IPS DF 4.7 (cell line): ENCODE data around the gene LPCAT1.
"Not testable (repeated sequence)": the region's sequence is repeated elsewhere in the genome, so short reads cannot be mapped to it uniquely, and the experiment has no call there.

Experiments used
- DNase-seq: peaks from one replicate; pipeline ENCODE4 v3.0.0-alpha.2; 2013; ENCODE audit warnings: low spot score; ENCODE audit errors: extremely low read depth

Gene LPCAT1

DNA sequence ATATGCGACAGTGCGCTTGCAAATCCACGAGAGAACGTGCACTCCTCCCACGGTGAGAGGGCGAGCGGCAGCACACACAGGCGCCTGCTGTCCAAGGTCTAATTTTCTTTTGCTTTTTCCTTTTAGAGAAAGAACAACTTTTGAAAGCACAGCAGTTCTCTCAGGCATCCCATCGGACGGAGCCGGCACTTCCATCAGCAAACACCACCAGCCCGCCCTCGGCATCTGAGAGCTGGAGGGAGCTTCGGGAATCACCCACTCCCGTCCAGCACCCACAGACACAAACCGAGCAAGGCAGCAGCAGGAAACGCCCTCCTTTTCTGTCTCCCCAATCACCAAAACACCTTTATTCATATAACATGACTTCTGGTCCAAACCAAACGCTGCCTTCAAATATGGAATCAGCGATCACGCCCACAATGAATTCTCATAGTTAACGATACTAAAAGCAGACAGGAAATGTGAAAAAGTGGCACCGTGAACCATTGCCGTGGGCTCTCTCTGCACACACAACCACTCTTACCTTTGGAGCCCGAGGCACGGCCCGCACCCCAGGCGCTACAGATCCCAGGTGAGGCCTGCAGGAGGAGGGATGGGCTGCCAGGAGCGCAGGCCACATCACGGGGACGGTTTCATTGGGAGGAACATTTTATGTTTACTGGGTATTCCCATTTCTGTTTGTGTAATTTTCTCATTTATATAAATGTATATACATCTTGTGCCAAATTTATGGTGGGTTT is 14.2 kb downstream of the LPCAT1 start:
- no peak for DNase-seq

- no peak for DNase-seq
Measured at GRCh38 chr5:1508659-1509290, 15.0 kb downstream of the LPCAT1 start.

DNA sequence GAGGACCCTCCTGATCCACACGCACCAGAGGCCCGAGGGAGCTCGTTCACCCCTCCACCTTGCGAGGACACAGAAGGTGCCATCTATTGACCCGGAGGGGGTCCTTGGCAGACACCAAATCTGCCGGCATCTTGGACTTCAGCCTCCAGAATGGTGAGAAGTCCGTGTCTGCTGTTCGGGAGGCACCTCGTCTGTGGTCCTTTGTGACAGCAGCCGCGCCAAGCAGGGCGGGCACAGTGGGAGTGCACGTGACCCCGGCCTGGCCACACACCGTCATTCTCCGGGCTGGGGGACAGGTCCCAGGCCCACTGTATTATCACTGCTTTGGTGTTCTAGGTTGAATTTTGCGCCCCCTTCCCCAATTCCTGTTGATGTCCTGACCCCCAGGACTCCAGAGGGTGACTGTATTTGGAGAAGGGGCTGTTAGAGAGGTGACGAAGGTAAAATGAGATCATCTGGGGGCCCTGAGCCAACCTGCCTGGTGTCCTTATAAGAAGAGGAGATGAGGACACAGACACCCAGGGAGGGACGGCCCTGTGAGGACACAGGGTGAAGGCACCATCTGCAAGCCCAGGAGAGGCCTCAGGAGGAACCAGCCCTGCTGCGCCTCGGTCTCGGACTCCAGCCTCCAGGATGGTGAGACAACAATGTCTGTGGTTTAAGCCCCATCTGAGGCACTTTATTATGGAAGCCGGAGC is 15.7 kb downstream of the LPCAT1 start:
- DNase-seq, result no peak

GRCh38 chr5:1507457-1507856 is 16.3 kb downstream of the LPCAT1 start:
- no peak for DNase-seq

DNA sequence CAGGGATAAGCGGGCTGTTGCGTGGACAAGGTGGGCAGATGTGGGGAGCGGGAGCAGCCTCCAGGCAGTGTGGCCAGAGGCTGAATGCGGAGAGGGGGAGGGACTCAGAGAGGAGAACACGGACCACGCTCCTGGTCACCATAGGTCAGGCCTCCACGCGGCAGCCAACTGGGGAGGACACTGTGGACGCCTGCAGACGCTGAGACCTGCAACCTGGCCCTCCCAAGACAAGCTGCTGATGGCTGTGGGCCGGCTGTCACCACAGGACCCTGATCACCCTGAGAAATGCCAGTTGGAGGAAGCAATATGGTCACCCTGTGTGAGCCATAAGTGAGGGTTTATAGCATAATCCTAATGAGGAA is 16.8 kb downstream of the LPCAT1 start:
- DNase-seq, result no peak

DNA sequence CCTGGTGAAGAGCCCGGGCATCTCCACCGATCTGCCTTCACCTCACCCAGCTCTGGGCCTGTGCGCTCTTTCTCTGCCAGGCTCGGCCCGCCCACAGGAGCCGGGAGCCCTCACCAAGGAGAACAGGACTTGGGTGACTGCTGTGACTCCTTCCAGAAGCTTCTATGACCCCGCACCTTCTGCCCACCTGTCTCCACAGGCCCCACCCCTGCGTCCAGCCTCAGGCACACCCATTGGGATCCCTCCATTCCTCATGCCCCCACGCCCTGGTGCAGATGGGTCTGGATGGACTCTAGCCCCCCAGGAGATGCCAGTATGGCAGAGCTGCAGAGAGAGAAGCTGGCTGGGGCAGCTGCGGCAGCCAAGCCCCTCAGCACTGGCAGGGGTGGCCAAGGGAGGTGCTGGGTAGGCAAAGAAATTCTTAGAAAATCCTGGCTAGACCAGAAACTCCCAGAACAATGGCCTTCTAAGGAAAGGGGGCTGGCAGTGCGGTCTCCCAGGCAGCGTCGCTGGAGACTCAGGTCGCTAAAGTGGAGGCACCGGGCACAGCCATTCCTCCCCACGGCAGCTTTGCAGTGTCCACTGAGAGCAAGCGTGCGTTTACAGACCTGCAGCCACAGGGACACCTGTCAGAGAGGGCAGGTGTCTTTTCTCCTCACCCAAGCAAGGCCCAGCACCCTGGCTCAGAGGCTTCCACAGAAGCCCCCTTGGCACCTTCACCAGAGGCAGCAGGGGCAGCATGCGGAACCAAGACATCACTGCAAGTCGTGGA is 17.3 kb downstream of the LPCAT1 start:
- no peak for DNase-seq

DNA sequence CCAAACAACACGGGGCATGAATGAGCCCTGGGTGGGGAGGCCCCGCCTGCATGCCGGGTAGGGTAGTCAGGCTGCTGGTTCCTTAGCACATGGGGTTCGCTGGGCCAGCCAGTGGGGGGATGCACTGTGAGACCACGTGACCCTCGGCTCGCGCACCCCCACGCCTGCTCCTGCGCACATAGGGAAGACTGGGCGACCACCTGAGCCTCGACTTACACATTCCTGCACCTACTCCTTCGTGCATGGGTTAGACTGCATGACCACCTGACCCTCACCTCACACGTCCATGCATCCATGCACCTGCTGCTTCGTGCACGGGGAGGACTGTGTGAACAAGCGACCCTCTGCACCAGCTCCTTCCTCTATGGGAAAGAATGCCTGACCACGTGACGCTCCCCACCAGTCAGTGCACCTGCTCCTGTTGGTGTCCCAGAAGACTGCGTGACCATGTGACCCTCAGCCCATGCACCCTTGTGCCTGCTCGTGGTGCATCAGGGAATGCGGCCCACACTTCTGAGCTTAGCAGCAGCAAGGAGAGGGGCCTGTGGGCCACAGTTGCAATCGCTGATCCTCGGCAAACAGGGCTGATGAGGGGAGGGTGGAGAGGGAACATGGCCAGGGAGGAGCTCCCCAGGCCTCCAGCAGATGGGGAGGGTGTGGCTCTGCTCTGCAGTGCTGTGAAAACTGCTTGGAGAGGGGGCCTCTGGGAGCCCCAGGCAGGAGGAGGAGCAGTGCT is 18.1 kb downstream of the LPCAT1 start:
- DNase-seq, result no peak

GRCh38 chr5:1505089-1505488 is 18.7 kb downstream of the LPCAT1 start:
- not testable (repeated sequence) for DNase-seq

DNA sequence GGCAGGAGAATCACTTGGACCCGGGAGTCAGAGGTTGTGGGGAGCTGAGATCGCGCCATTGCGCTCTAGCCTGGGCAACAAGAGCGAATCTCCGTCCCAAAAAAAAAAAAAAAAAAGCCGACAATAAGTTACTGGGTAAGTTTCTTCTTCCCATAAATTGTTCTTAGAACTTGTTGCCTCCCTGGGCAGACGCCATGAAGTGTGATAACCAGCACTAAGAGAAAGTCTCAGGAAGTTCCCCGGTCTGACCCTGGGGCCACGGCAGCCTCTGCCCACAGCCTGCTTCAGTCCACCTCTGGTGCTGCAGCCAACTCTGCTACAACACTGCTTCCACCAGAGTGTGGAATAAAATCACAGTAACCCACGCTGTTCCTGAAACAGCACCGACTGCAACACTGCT is 19.1 kb downstream of the LPCAT1 start:
- no peak for DNase-seq

GRCh38 chr5:1504069-1504595 is 19.6 kb downstream of the LPCAT1 start:
- DNase-seq, result no peak

DNA sequence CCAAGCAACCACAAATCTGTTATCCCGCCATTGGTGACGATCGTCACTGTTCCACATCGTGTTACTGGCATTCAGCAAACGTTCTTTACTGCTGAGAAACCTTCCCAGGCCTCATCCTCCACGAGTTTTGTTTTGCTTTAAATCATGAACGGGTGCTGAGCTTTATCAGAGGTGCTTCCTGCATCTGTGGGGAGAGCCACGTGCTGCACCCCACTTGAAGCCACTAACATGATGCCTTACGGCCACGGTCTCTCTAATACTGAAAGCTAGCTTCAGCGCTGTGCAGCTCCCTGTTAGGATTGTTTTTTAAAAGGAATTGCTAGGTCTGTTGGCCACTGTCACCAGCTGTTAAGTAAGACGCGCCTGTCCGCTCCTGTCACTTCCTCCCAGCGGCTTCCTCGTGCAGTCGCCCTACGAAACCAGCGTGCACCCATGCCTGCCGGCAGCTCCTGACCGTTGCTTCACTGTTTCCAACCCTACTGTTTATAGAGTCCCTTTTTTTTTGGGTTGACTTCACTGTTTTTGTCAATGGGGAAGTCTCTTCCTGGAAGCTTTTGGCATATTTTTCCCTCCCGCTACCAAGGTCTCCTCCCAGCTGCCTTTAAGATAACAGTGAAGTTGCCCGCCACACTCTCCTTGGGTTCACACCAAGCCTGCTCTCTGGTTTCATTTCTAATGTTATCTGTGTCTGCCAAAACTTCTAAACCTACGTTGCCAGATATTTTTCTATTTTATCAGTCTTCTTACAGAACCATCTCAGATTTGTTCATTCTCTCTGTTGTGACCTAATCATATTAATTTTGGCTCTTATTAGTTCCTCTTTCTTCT is 20.3 kb downstream of the LPCAT1 start:
- no peak for DNase-seq

- DNase-seq, result no peak
Measured at GRCh38 chr5:1502737-1503120, 21.0 kb downstream of the LPCAT1 start.

GRCh38 chr5:1502046-1502736 is 21.6 kb downstream of the LPCAT1 start:
- DNase-seq, result no peak

DNA sequence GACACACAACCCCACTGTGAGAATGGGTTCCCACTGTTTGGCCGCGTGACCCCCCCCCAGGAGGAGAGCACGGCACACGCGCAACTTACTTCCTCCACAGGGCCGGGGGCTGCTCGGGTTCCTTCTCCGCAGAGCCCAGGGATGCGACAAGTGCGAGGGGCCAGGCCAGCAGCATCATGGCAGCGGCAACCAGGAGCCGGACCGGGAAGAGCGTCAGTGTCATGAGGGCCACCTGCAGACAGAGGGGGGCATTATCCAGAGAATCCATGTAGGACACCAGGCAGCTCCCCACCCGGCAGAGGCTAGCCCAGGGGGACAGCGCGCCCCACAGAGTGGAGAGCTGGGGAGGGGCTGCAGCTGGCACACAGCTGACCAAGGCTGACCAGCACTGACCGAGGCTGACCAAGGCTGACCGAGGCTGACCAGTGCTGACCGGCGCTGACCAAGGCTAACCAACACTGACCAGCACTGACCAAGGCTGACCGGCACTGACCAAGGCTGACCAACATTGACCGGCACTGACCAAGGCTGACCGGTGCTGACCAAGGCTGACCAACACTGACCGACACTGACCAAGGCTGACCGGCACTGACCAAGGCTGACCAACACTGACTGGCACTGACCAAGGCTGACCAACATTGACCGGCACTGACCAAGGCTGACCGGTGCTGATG is 22.3 kb downstream of the LPCAT1 start:
- DNase-seq, result no peak

DNA sequence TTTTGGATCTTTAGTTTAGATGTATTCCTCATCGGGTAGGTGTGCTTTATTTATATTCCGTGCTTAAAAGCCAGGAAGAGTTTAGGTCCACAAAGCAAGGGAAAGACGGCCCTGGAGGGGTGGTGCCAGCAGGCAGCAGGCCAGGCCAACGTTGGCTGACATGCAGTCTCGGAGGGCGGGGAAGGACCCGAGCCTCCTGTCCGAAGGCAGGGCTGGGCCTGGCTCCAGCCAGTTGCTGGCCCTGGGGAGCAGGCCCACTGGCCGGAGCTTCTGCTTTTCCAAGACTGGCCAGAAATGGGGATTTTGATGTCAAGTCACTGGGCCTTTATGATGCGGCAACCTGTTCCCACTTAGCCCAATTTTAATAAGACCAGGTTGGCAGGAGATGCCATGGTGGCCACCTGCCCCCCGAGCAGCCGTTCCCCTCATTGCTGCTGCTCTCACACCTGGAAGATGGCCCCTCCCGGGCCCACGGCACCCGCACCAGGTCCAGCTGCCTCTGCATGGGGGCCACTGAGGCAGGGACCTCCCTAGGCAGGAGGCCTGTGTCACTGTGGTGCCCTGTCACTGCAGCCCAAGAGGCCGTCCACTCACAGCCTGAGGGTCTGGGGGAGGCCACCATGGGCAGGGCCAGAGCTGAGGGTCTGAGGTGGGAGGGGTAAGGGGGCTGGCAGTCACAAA is 23.2 kb downstream of the LPCAT1 start:
- no peak for DNase-seq

DNA sequence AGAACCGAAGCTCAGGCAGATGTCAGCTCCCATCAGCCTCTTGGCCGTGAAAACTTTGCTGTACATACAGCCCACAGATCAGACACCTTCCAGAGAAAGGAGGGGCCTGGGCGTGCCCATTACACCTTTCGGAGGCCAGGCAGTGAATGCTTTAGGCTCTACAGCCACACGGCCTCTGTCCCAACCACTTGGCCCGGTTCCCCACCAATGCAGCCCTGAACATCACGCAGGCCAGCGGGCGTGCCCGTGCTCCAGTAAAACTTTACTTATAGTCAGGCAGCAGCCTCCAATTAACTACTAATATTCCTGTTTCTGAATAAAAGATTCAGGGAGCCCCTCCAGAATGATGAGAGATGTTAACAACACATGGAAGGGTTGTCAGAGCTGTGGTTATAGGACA is 23.9 kb downstream of the LPCAT1 start:
- DNase-seq, result no peak

DNA sequence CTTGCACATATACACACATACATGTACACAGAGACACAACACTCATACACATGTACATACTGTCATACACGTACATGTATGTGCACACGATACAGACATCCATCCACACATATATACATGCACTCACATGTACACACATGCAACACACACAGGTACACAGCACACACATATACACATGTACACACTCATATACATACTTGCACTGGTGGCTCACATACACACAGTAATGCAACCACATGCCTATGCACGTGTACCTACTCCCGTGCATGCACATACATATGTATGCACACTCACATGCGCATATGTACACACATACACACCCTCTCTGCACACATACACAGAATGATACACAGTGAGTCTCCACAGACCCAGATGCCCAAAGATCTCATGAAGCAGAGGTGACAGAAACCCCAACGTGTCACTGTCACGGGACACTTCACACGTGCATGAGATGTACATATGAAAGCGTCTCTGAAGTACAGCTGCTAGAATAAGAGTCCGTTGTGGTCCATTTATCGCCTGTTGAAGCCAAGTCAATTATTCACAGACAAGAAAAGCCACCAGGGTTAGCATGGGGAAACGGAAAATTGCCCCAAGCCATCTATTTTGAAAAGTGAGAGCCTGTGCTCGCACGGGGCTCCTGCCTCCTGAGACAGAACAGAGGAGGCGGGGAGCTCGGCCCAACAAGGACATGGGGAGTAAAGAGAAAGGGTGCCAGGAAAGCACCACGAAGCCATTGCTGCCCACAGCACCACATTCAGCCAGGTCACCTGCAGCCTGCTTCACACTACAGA is 24.9 kb downstream of the LPCAT1 start:
- no peak for DNase-seq
